Measurements from ENCODE around the gene PLEKHG3.

The PLEKHG3 gene

GRCh38 chr14:64714432-64715025, 10.3 kb downstream of the PLEKHG3 start:
- Histone ChIP-seq H3K36me3 (no peaks in the 10 kb centered on the region), H3K27me3 (no peaks in the 10 kb centered on the region), H3K9me3 (peaks cover 33% of the 10 kb centered on the region), H3K4me3 (no peak overlapping the region), H3K9ac (no peak overlapping the region), H3K4me2 (no peak overlapping the region), H4K20me1 (no peaks in the 10 kb centered on the region), H3K4me1 (peaks cover 29% of the 10 kb centered on the region), H3K27ac (no peak overlapping the region)
- no peak for TF ChIP-seq Cebpa-rat (IDR thresholded peaks at IDR 0.05)

GRCh38 chr14:64715146-64715627, 11.0 kb downstream of the PLEKHG3 start:
- no peak overlapping the region for H3K27ac ChIP-seq
- peaks cover 33% of the 10 kb centered on the region for H3K9me3 ChIP-seq
- no peak overlapping the region for H3K4me3 ChIP-seq
- no peaks in the 10 kb centered on the region for H4K20me1 ChIP-seq
- no peak overlapping the region for H3K9ac ChIP-seq
- H3K27me3 ChIP-seq, result no peaks in the 10 kb centered on the region
- H3K36me3 ChIP-seq, result no peaks in the 10 kb centered on the region
- no peak for TF ChIP-seq Cebpa-rat (IDR thresholded peaks at IDR 0.05)
- H3K4me2 ChIP-seq, result no peak overlapping the region
- peaks cover 27% of the 10 kb centered on the region for H3K4me1 ChIP-seq

GRCh38 chr14:64715628-64716412, 11.6 kb downstream of the PLEKHG3 start:
- Histone ChIP-seq H3K36me3 (no peaks in the 10 kb centered on the region), H3K4me1 (peaks cover 33% of the 10 kb centered on the region), H3K4me2 (no peak overlapping the region), H4K20me1 (no peaks in the 10 kb centered on the region), H3K27ac (no peak overlapping the region), H3K27me3 (no peaks in the 10 kb centered on the region), H3K9ac (no peak overlapping the region), H3K9me3 (peaks cover 33% of the 10 kb centered on the region), H3K4me3 (no peak overlapping the region)
- no peak for TF ChIP-seq Cebpa-rat (IDR thresholded peaks at IDR 0.05)

GRCh38 chr14:64717870-64718269, 13.6 kb downstream of the PLEKHG3 start:
- Histone ChIP-seq H3K4me2 (peak overlapping the region; percentile 67), H3K36me3 (no peaks in the 10 kb centered on the region), H3K9ac (no peak overlapping the region), H4K20me1 (no peaks in the 10 kb centered on the region), H3K4me3 (no peak overlapping the region), H3K27me3 (no peaks in the 10 kb centered on the region), H3K4me1 (peaks cover 54% of the 10 kb centered on the region), H3K9me3 (peaks cover 24% of the 10 kb centered on the region), H3K27ac (no peak overlapping the region)
- no peak for TF ChIP-seq Cebpa-rat (IDR thresholded peaks at IDR 0.05)

- H3K4me1 ChIP-seq, result peaks cover 63% of the 10 kb centered on the region
- no peaks in the 10 kb centered on the region for H3K27me3 ChIP-seq
- H3K4me3 ChIP-seq, result no peak overlapping the region
- H3K9me3 ChIP-seq, result peaks cover 16% of the 10 kb centered on the region
- H3K36me3 ChIP-seq, result no peaks in the 10 kb centered on the region
- no peak for TF ChIP-seq Cebpa-rat (IDR thresholded peaks at IDR 0.05)
- H3K4me2 ChIP-seq, result no peak overlapping the region
- no peak overlapping the region for H3K27ac ChIP-seq
- H3K9ac ChIP-seq, result no peak overlapping the region
- no peaks in the 10 kb centered on the region for H4K20me1 ChIP-seq
Measured at GRCh38 chr14:64718762-64719161, 14.5 kb downstream of the PLEKHG3 start.

GRCh38 chr14:64719601-64720000, 15.4 kb downstream of the PLEKHG3 start:
- H3K4me1 ChIP-seq, result peaks cover 71% of the 10 kb centered on the region

GRCh38 chr14:64720131-64720576, 15.9 kb downstream of the PLEKHG3 start:
- Histone ChIP-seq H3K27me3 (no peaks in the 10 kb centered on the region), H4K20me1 (no peaks in the 10 kb centered on the region), H3K4me2 (no peak overlapping the region), H3K27ac (no peak overlapping the region), H3K4me1 (peaks cover 77% of the 10 kb centered on the region), H3K9me3 (peaks cover 3% of the 10 kb centered on the region; the same call in 1 of the 2 replicates), H3K4me3 (no peak overlapping the region), H3K9ac (no peak overlapping the region), H3K36me3 (no peaks in the 10 kb centered on the region)
- no peak for TF ChIP-seq Cebpa-rat (IDR thresholded peaks at IDR 0.05)

More at GRCh38 chr14:64719601-64720000, 15.4 kb downstream of the PLEKHG3 start:
- Histone ChIP-seq H3K9me3 (peaks cover 9% of the 10 kb centered on the region), H3K36me3 (no peaks in the 10 kb centered on the region), H3K27ac (no peak overlapping the region), H4K20me1 (no peaks in the 10 kb centered on the region), H3K4me2 (no peak overlapping the region), H3K4me3 (no peak overlapping the region), H3K9ac (no peak overlapping the region), H3K27me3 (no peaks in the 10 kb centered on the region)
- no peak for TF ChIP-seq Cebpa-rat (IDR thresholded peaks at IDR 0.05)

GRCh38 chr14:64721391-64721791, 17.2 kb downstream of the PLEKHG3 start:
- H3K4me3 ChIP-seq, result peak overlapping the region; percentile 1; the same call in 1 of the 2 replicates
- TF ChIP-seq Cebpa-rat (IDR thresholded peaks at IDR 0.05), result no peak
- H3K27ac ChIP-seq, result peak overlapping the region; percentile 70
- H3K36me3 ChIP-seq, result no peaks in the 10 kb centered on the region
- peaks cover 11% of the 10 kb centered on the region for H4K20me1 ChIP-seq
- peaks cover 86% of the 10 kb centered on the region for H3K4me1 ChIP-seq
- H3K9me3 ChIP-seq, result no peaks in the 10 kb centered on the region
- peak overlapping the region; percentile 90 for H3K4me2 ChIP-seq
- 0 out of 2 replicates have a peak overlapping the region, but pooled peaks have one; percentile 52 for H3K9ac ChIP-seq
- H3K27me3 ChIP-seq, result no peaks in the 10 kb centered on the region

- Histone ChIP-seq H3K9me3 (no peaks in the 10 kb centered on the region), H3K27me3 (no peaks in the 10 kb centered on the region), H4K20me1 (peaks cover 16% of the 10 kb centered on the region), H3K4me1 (peaks cover 86% of the 10 kb centered on the region), H3K9ac (0 out of 2 replicates have a peak overlapping the region, but pooled peaks have one; percentile 52), H3K4me3 (peak overlapping the region; percentile 1; the same call in 1 of the 2 replicates), H3K27ac (peak overlapping the region; percentile 70), H3K4me2 (peak overlapping the region; percentile 90), H3K36me3 (no peaks in the 10 kb centered on the region)
- TF ChIP-seq Cebpa-rat (IDR thresholded peaks at IDR 0.05), result no peak
Measured at GRCh38 chr14:64721899-64722298, 17.7 kb downstream of the PLEKHG3 start.
